ENCODE measurements around the gene SLC38A8.

GRCh38 chr16:83977056-83977815 lies 65.4 kb downstream of the SLC38A8 start:
- TF ChIP-seq CTCF (IDR thresholded peaks at IDR 0.05; ENCODE audit: low read depth, low read length, poor library complexity, severe bottlenecking) (no peak), EZH2phosphoT487 (IDR thresholded peaks at IDR 0.05; ENCODE audit: borderline replicate concordance, low read length) (no peak)

All from DOHH2 (cell line).